Panc1 (cell line): Measurements from ENCODE around the gene SLC9C1. TPM values are rescaled to one million over a fixed set of nuclear protein-coding genes. Genes with fewer than 3 reads are reported as not detected.

ENCODE experiments used
- ATAC-seq: fragments of 200-7000 bp; cut with Tn5 transposase; 2 replicates; pipeline ENCODE4 v1.9.1; 2020; ENCODE audit warnings: mild to moderate bottlenecking, moderate library complexity
- BruUV-seq: library from RNA; stranded (reverse); fragments of 400-500 nt; replicated peaks from 2 replicates; lab custom pipeline; 2021; lab: Mats Ljungman, UMichigan
- CTCF ChIA-PET: fragments of 300-600 bp; sonication (Branson Sonifier 250); formaldehyde crosslinking; loops from one replicate; lab custom pipeline; 2022; ENCODE audit warnings: antibody characterized with exemption; lab: Charles Lee
- POLR2A ChIA-PET: fragments of 300-600 bp; sonication (Branson Sonifier 250); formaldehyde crosslinking; loops from one replicate; lab custom pipeline; 2022; ENCODE audit warnings: antibody characterized with exemption; lab: Charles Lee
- DNase-seq: peaks from one replicate; pipeline ENCODE4 v3.0.0-alpha.2; 2010; ENCODE audit warnings: low read depth, low spot score
- H3K27ac ChIP-seq: 2 replicates; pipeline ENCODE4 v1.5.1; 2011; ENCODE audit warnings: mild to moderate bottlenecking, low read length, inconsistent platforms
- H3K27me3 ChIP-seq: fragments of 200-500 bp; sonication (Bioruptor generic); 2 replicates; pipeline ENCODE4 v1.6.0; 2014; ENCODE audit warnings: low read length, inconsistent platforms; ENCODE audit not compliant: control insufficient read depth, insufficient read depth
- H3K36me3 ChIP-seq: fragments of 200-500 bp; sonication (Bioruptor generic); 2 replicates; pipeline ENCODE4 v1.5.1; 2014; ENCODE audit warnings: inconsistent platforms, mild to moderate bottlenecking, low read length, moderate library complexity; ENCODE audit not compliant: control insufficient read depth, insufficient read depth
- H3K4me1 ChIP-seq: 2 replicates; pipeline ENCODE4 v1.5.1; 2011; ENCODE audit warnings: inconsistent platforms, mild to moderate bottlenecking, low read length, moderate library complexity; ENCODE audit not compliant: control insufficient read depth, insufficient read depth
- H3K4me3 ChIP-seq, 2 experiments: 2 replicates each; pipeline ENCODE4 v1.5.1; 2011 to 2012; ENCODE audit warnings: low read depth in 2 of 2, low read length in 2 of 2, mild to moderate bottlenecking in 2 of 2, inconsistent platforms in 1 of 2, moderate library complexity in 1 of 2
- H3K9me3 ChIP-seq: fragments of 200-500 bp; sonication (Bioruptor generic); 2 replicates; pipeline ENCODE4 v1.5.1; 2014; ENCODE audit warnings: low read depth, mild to moderate bottlenecking, inconsistent platforms, low read length, moderate library complexity; ENCODE audit not compliant: control insufficient read depth, insufficient read depth
- CTCF ChIP-seq: fragments of 450-650 bp; IDR thresholded peaks from 2 replicates; pipeline ENCODE4 v1.5.1; 2017; ENCODE audit warnings: mild to moderate bottlenecking
- POLR2AphosphoS5 ChIP-seq: IDR thresholded peaks from 2 replicates; pipeline ENCODE4 v1.6.1; 2012; ENCODE audit warnings: mild to moderate bottlenecking, low read depth, low read length, moderate library complexity
- REST ChIP-seq, 2 experiments: IDR thresholded peaks; 2 replicates each; pipeline ENCODE4 v1.6.1; 2011 to 2012; ENCODE audit warnings: low read depth in 2 of 2, control low read depth in 1 of 2, low read length in 1 of 2, mild to moderate bottlenecking in 1 of 2, moderate library complexity in 1 of 2; ENCODE audit not compliant: insufficient read depth in 1 of 2
- SIN3A ChIP-seq: IDR thresholded peaks from 2 replicates; pipeline ENCODE4 v1.6.1; 2012; ENCODE audit warnings: low read depth, mild to moderate bottlenecking, low read length, moderate library complexity, borderline replicate concordance; ENCODE audit not compliant: insufficient read depth
- TCF7L2 ChIP-seq: IDR thresholded peaks from 2 replicates; pipeline ENCODE4 v1.6.1; 2011; ENCODE audit warnings: mild to moderate bottlenecking, low read depth, low read length, inconsistent platforms
- in situ Hi-C: cut with HindIII; loops from 2 replicates; pipeline ENCODE4 v1.10.0; 2016; ENCODE audit warnings: low sequenced_read_pairs, low pct_unique_long_range_greater_than_20kb
- intact Hi-C: fragments of 100-400 bp; cut with micrococcal nuclease; formaldehyde crosslinking; loops from one replicate; pipeline ENCODE4 v1.10.0; 2022; ENCODE audit not compliant: unreplicated experiment
- total RNA-seq: library from RNA; stranded (reverse); gene quantifications from one replicate; pipeline ENCODE4 v1.2.1, GENCODE V29; 2021; ENCODE audit not compliant: unreplicated experiment

SLC9C1 gene
- total RNA-seq, 1 experiment from 2014 or later, result not detected

- Histone ChIP-seq H3K27me3 (peaks cover 7% of the 10 kb centered on the region; the same call in 1 of the 2 replicates), H3K4me1 (no peaks in the 10 kb centered on the region), H3K9me3 (no peaks in the 10 kb centered on the region), H3K36me3 (no peaks in the 10 kb centered on the region), H3K27ac (no peak overlapping the region), H3K4me3 (no peak overlapping the region)
- no peak for TF ChIP-seq POLR2AphosphoS5
- TF ChIP-seq TCF7L2, result no peak
- no peak for TF ChIP-seq REST (IDR thresholded peaks at IDR 0.05; ENCODE audit: insufficient read depth in 1 of 2, low read depth in 2 of 2, low read length in 1 of 2)
- no peak for TF ChIP-seq CTCF
- TF ChIP-seq SIN3A, result no peak
- POLR2A ChIA-PET, result no interaction called here
- CTCF ChIA-PET, result interaction anchor here (0.6 kb wide), 1 partner anchor 187 kb away, joined by 8 read pairs; no protein-coding TSS in a partner anchor
- intact Hi-C loops (loop anchor here (2.0 to 5.0 kb wide), 4 partner anchors 155 to 395 kb away; partner anchors contain the start of gene SLC9C1), in situ Hi-C loops (no loop called here)
- DNase-seq (no peak), ATAC-seq (no peak)
- BruUV-seq, result no TSS peak
Observed at GRCh38 chr3:112137781-112138180, 156.2 kb downstream of the SLC9C1 start.

GRCh38 chr3:112136959-112137693 is 156.9 kb downstream of the SLC9C1 start:
- no peaks in the 10 kb centered on the region for H3K4me1 ChIP-seq
- peak; percentile 84 for TF ChIP-seq CTCF
- no peak for TF ChIP-seq REST (IDR thresholded peaks at IDR 0.05; ENCODE audit: insufficient read depth in 1 of 2, low read depth in 2 of 2, low read length in 1 of 2)
- intact Hi-C loops, result loop anchor here (2.0 to 5.0 kb wide), 4 partner anchors 155 to 395 kb away; partner anchors contain the start of gene SLC9C1
- H3K9me3 ChIP-seq, result no peaks in the 10 kb centered on the region
- BruUV-seq, result no TSS peak
- H3K27me3 ChIP-seq, result peaks cover 7% of the 10 kb centered on the region; the same call in 1 of the 2 replicates
- POLR2A ChIA-PET, result no interaction called here
- ATAC-seq (peak; percentile 84), DNase-seq (peak; percentile 39)
- H3K36me3 ChIP-seq, result no peaks in the 10 kb centered on the region
- H3K4me3 ChIP-seq, result no peak overlapping the region
- H3K27ac ChIP-seq, result no peak overlapping the region
- CTCF ChIA-PET, result interaction anchor here (0.6 to 1.3 kb wide), 3 partner anchors 25 to 188 kb away, joined by 4 to 8 read pairs (median 4); no protein-coding TSS in a partner anchor
- in situ Hi-C loops, result no loop called here
